Activated naive CD4-positive, alpha-beta T cell treated with anti-CD3 and anti-CD28 coated beads, Interleukin-2, amount 10 ng/mL, durations not matched to agents 7 days and 5 days (primary cell): Measurements from ENCODE around the gene PACS2.

Experiments used
- CTCF ChIA-PET: fragments of 350-600 bp; sonication (Branson Sonifier 250); formaldehyde crosslinking; loops from one replicate; lab custom pipeline; 2021; ENCODE audit warnings: antibody characterized with exemption; lab: Charles Lee
- DNase-seq: peaks from one replicate; pipeline ENCODE4 v3.0.0-alpha.2; 2020
- H3K27ac Mint-ChIP-seq: one replicate; pipeline ENCODE4 v1.8.0; 2021; ENCODE audit warnings: mild to moderate bottlenecking, moderate library complexity, mixed read lengths
- H3K27me3 Mint-ChIP-seq: one replicate; pipeline ENCODE4 v1.8.0; 2021; ENCODE audit warnings: mild to moderate bottlenecking, mixed read lengths
- H3K36me3 Mint-ChIP-seq: one replicate; pipeline ENCODE4 v1.8.0; 2021; ENCODE audit warnings: mixed read lengths
- H3K4me1 Mint-ChIP-seq: one replicate; pipeline ENCODE4 v1.8.0; 2021; ENCODE audit warnings: mixed read lengths
- H3K4me3 Mint-ChIP-seq: one replicate; pipeline ENCODE4 v1.8.0; 2021; ENCODE audit warnings: mild to moderate bottlenecking, moderate library complexity, mixed read lengths
- H3K9me3 Mint-ChIP-seq: one replicate; pipeline ENCODE4 v1.8.0; 2021; ENCODE audit warnings: mixed read lengths

Gene PACS2

GRCh38 chr14:105363847-105364708, 49.5 kb downstream of the PACS2 start:
- H3K4me1 Mint-ChIP-seq, result peaks cover 5% of the 10 kb centered on the region
- DNase-seq, result peak; percentile 59
- no peak overlapping the region for H3K27ac Mint-ChIP-seq
- no peaks in the 10 kb centered on the region for H3K36me3 Mint-ChIP-seq
- no peaks in the 10 kb centered on the region for H3K9me3 Mint-ChIP-seq
- peaks cover 20% of the 10 kb centered on the region for H3K27me3 Mint-ChIP-seq
- CTCF ChIA-PET, result interaction anchor here (0.9 kb wide), 1 partner anchor 71 kb away, joined by 3 read pairs; no protein-coding TSS in a partner anchor
- H3K4me3 Mint-ChIP-seq, result no peak overlapping the region

DNA sequence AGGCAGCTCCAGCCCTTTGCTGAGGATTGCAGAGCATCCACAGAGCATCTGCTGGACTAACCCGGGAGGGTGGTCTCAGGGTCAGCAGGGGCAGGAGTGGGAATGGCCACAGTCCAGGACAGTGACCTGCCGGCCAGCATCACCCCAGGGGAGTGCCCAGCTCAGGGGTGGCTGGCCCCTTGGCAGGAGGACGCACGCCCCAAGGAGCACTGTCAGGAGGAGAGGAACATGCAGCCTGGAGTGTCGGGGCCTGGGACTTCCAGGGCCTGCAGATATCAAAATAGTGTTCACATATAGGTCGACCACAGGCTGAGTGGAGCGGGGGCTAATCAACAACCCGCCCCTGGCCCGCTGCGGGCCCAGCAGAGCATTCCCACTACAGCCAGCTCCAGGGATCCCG, 50.6 kb downstream of the PACS2 start:
- H3K36me3 Mint-ChIP-seq, result no peaks in the 10 kb centered on the region
- H3K9me3 Mint-ChIP-seq, result no peaks in the 10 kb centered on the region
- peaks cover 5% of the 10 kb centered on the region for H3K4me1 Mint-ChIP-seq
- no peak overlapping the region for H3K27ac Mint-ChIP-seq
- DNase-seq, result no peak
- peaks cover 20% of the 10 kb centered on the region for H3K27me3 Mint-ChIP-seq
- CTCF ChIA-PET, result interaction anchor here (0.9 kb wide), 1 partner anchor 70 kb away, joined by 3 read pairs; no protein-coding TSS in a partner anchor
- H3K4me3 Mint-ChIP-seq, result no peak overlapping the region

- H3K4me1 Mint-ChIP-seq, result peaks cover 6% of the 10 kb centered on the region
- no peaks in the 10 kb centered on the region for H3K36me3 Mint-ChIP-seq
- H3K4me3 Mint-ChIP-seq, result no peak overlapping the region
- peaks cover 20% of the 10 kb centered on the region for H3K27me3 Mint-ChIP-seq
- no peak for DNase-seq
- CTCF ChIA-PET, result no interaction called here
- H3K9me3 Mint-ChIP-seq, result no peaks in the 10 kb centered on the region
- H3K27ac Mint-ChIP-seq, result no peak overlapping the region
Observed at GRCh38 chr14:105365681-105366080, 51.1 kb downstream of the PACS2 start.

DNA sequence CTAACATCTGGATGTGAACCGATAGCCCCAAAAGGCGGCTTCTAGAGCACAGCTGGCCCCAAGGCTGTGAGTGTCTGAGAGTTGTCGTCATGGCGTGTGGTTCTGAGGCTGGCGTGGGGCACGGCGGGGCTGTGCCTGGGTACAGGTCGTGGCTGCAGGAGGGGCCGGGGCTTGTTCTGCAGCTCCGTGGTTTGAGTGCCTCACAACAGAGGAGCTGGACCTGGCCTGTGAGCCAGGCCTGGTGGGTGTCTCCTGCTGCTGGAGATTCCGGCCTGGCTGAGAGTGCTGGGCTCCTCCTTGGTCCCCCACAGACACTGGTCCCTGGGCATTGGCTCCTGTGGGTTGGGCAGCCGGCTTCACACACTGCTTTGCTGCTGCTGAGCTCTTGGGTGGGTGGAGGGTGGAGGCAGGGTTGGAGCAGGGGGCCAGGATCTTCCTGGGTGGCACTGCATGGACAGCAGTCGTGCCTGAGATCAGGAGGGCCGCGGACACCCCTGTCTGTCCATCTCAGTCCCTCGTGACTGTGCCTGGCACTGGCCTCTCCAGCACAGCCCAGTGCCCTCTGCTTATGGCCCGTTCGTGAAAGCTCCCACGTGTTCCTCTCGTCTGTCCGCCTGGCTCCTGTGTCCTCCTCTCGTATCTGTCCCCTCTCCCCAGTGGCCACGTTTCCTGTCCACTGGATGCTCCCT, 52.0 kb downstream of the PACS2 start:
- CTCF ChIA-PET, result no interaction called here
- no peaks in the 10 kb centered on the region for H3K9me3 Mint-ChIP-seq
- no peak overlapping the region for H3K27ac Mint-ChIP-seq
- no peaks in the 10 kb centered on the region for H3K36me3 Mint-ChIP-seq
- peaks cover 20% of the 10 kb centered on the region for H3K27me3 Mint-ChIP-seq
- no peak for DNase-seq
- peaks cover 9% of the 10 kb centered on the region for H3K4me1 Mint-ChIP-seq
- no peak overlapping the region for H3K4me3 Mint-ChIP-seq

- H3K27me3 Mint-ChIP-seq, result peaks cover 20% of the 10 kb centered on the region
- H3K27ac Mint-ChIP-seq, result no peak overlapping the region
- DNase-seq, result no peak
- no peak overlapping the region for H3K4me3 Mint-ChIP-seq
- peaks cover 9% of the 10 kb centered on the region for H3K4me1 Mint-ChIP-seq
- no peaks in the 10 kb centered on the region for H3K36me3 Mint-ChIP-seq
- CTCF ChIA-PET, result no interaction called here
- no peaks in the 10 kb centered on the region for H3K9me3 Mint-ChIP-seq
Observed at GRCh38 chr14:105367116-105368031, 52.8 kb downstream of the PACS2 start.

- no peaks in the 10 kb centered on the region for H3K36me3 Mint-ChIP-seq
- no peaks in the 10 kb centered on the region for H3K9me3 Mint-ChIP-seq
- H3K27me3 Mint-ChIP-seq, result peaks cover 20% of the 10 kb centered on the region
- CTCF ChIA-PET, result no interaction called here
- no peak overlapping the region for H3K4me3 Mint-ChIP-seq
- no peak for DNase-seq
- no peak overlapping the region for H3K27ac Mint-ChIP-seq
- H3K4me1 Mint-ChIP-seq, result peaks cover 9% of the 10 kb centered on the region
Observed at GRCh38 chr14:105368032-105368417, 53.5 kb downstream of the PACS2 start.

DNA sequence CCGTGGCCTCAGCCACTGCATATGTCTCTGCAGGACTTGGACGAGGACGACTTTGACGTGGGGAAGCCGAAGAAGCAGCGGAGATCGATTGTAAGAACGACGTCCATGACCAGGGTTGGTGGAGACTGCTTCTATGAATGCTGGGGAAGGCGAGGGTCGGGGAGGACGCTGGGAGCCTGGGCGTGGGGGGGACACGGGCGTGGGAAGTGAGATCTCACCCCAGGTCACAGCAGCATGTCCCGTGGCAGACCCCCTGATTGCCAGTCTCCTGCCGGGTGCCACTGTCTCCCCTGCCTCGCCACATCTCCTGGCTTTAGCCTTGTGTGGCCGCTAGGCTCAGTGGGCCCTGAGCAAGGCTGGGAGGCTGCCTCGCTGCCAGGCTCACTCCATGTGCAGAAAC, 53.9 kb downstream of the PACS2 start:
- H3K9me3 Mint-ChIP-seq, result no peaks in the 10 kb centered on the region
- DNase-seq, result no peak
- H3K4me1 Mint-ChIP-seq, result peaks cover 9% of the 10 kb centered on the region
- no peak overlapping the region for H3K27ac Mint-ChIP-seq
- H3K4me3 Mint-ChIP-seq, result no peak overlapping the region
- no peaks in the 10 kb centered on the region for H3K36me3 Mint-ChIP-seq
- CTCF ChIA-PET, result interaction anchor here (0.8 kb wide), 1 partner anchor 36 kb away, joined by 4 read pairs; no protein-coding TSS in a partner anchor
- peaks cover 16% of the 10 kb centered on the region for H3K27me3 Mint-ChIP-seq

GRCh38 chr14:105368910-105369652, 54.5 kb downstream of the PACS2 start:
- Mint-ChIP-seq H3K4me3 (no peak overlapping the region), H3K9me3 (no peaks in the 10 kb centered on the region), H3K4me1 (peaks cover 4% of the 10 kb centered on the region), H3K27ac (no peak overlapping the region), H3K36me3 (no peaks in the 10 kb centered on the region), H3K27me3 (peaks cover 9% of the 10 kb centered on the region)
- CTCF ChIA-PET, result interaction anchor here (0.7 to 0.8 kb wide), 2 partner anchors 35 to 310 kb away, joined by 3 to 4 read pairs; no protein-coding TSS in a partner anchor
- no peak for DNase-seq

DNA sequence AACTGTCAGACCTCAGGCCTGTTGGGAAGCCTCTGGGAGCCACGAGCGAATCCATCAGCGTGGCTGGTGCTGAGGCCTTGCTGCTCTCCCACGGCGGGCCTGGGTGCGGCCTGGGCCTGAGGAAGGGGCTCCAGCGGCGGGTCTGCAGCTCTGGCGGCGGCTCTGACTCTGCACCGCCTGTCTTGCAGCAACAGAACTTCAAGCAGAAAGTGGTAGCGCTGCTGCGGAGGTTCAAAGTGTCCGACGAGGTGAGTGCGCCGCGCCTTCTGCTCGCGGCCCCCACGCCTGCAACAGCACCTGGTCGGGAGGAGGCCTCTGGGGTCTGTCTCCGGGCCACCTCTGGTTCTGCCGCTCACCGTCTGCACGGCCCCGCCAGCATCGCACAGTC, 55.1 kb downstream of the PACS2 start:
- Mint-ChIP-seq H3K4me3 (no peak overlapping the region), H3K4me1 (peaks cover 8% of the 10 kb centered on the region), H3K27me3 (peaks cover 6% of the 10 kb centered on the region), H3K36me3 (no peaks in the 10 kb centered on the region), H3K27ac (no peak overlapping the region), H3K9me3 (no peaks in the 10 kb centered on the region)
- CTCF ChIA-PET, result interaction anchor here (0.9 to 4.2 kb wide), 7 partner anchors 10 to 167 kb away, joined by 3 to 66 read pairs (median 8); no protein-coding TSS in a partner anchor
- no peak for DNase-seq

- H3K36me3 Mint-ChIP-seq, result no peaks in the 10 kb centered on the region
- no peaks in the 10 kb centered on the region for H3K9me3 Mint-ChIP-seq
- no peak overlapping the region for H3K4me3 Mint-ChIP-seq
- H3K4me1 Mint-ChIP-seq, result peaks cover 23% of the 10 kb centered on the region
- CTCF ChIA-PET, result interaction anchor here (1.0 to 2.6 kb wide), 3 partner anchors 99 to 154 kb away, joined by 3 to 12 read pairs (median 7); no protein-coding TSS in a partner anchor
- H3K27me3 Mint-ChIP-seq, result no peaks in the 10 kb centered on the region
- no peak overlapping the region for H3K27ac Mint-ChIP-seq
- DNase-seq, result no peak
Observed at GRCh38 chr14:105374389-105374788, 59.8 kb downstream of the PACS2 start.

DNA sequence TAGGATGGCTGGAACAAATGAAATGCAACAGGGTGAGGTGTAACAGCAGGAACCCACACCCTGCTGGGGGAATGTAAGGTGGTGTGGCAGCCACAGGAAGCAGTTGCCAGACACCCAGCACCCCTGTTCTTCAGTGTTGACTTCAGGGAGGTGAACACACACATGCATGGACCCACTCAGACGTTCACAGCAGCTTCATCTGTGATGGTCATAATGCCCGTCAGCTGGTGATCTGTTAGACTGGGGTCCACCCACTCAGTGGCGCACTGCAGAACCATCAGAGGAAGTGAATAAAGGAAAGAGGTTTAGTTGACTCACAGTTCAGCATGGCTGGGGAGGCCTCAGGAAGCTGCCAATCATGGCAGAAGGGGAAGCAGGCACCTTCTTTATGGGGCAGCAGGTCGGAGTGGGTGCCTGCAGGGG, 61.1 kb downstream of the PACS2 start:
- Mint-ChIP-seq H3K4me3 (no peak overlapping the region), H3K4me1 (peaks cover 23% of the 10 kb centered on the region), H3K9me3 (no peaks in the 10 kb centered on the region), H3K36me3 (no peaks in the 10 kb centered on the region), H3K27ac (no peak overlapping the region), H3K27me3 (no peaks in the 10 kb centered on the region)
- peak; percentile 50 for DNase-seq
- CTCF ChIA-PET, result interaction anchor here (1.7 kb wide), 1 partner anchor 29 kb away, joined by 5 read pairs; no protein-coding TSS in a partner anchor

DNA sequence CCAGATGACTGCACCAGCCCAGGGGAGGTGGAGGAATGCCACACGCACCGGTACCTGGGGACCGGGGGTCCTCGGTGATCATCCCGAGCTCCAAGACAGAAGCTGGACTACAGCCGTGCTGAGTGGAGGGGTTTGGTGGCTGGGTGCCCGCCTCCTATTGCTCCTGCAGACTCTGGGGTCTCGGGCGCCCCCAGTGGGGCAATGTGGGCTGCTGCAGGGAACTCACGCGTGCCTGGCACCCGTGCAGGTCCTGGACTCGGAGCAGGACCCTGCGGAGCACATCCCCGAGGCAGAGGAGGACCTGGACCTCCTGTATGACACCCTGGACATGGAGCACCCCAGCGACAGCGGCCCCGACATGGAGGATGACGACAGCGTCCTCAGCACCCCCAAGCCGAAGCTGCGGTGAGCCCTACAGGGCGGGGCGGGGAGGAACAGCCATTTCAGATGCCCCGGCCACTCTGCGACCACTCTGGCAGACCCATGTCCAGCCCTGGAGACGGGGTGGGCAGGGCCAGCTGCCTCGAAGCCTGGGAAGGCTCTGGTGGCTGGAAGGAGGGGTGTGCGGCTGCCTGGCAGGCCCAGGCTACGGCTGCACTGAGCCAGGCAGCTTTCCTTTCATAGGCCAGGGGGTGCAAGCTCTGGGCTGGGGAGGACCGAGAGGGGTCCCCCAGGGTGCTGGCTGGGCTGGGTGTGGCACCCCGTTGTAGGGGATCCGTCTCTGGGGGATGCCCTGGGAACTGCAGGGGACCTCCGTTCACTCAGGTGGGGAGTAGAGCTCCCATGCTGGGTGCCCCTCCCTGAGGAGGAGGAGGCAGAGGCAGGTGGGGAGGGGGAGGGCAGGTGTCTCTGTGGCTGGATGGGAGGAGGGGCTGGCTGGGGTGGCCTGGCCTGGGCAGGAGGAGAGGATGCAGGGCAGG, 62.2 kb downstream of the PACS2 start:
- Mint-ChIP-seq H3K4me3 (no peak overlapping the region), H3K27ac (no peak overlapping the region), H3K9me3 (no peaks in the 10 kb centered on the region), H3K4me1 (peaks cover 20% of the 10 kb centered on the region), H3K27me3 (no peaks in the 10 kb centered on the region), H3K36me3 (no peaks in the 10 kb centered on the region)
- CTCF ChIA-PET, result interaction anchor here (1.7 kb wide), 1 partner anchor 28 kb away, joined by 5 read pairs; no protein-coding TSS in a partner anchor
- DNase-seq, result no peak
